ENCODE data around the gene MANBA. TPM values are rescaled to one million over a fixed set of nuclear protein-coding genes. Genes with fewer than 3 reads are reported as not detected.
A peak's percentile ranks its signal among the peaks of the same experiment; 100 is the strongest.

MANBA gene
- total RNA-seq, 1 experiment from 2014 or later: 21.4 TPM

GRCh38 chr4:102809691-102810090 lies 48.9 kb upstream of the MANBA start:
- no peak overlapping the region for H2BK12ac ChIP-seq (ENCODE audit: insufficient read length, low read depth, low read length)
- no CpG with 5 or more reads among the region's 2 CpGs for WGBS (ENCODE audit: extremely low coverage, insufficient read length, low lambda C conversion rate)
- H2AFZ ChIP-seq (ENCODE audit: low read length): no peak overlapping the region
- H3K79me1 ChIP-seq (ENCODE audit: insufficient read depth, low read depth, low read length, poor library complexity, severe bottlenecking): no peaks in the 10 kb centered on the region
- no peak overlapping the region for H2AK5ac ChIP-seq (ENCODE audit: insufficient read length, low read length)
- Mint-ChIP-seq H3K4me3 (no peak overlapping the region), H3K27ac (peak overlapping the region in 2 of 3 experiments; percentile 46 to 70; a peak in 1 of 7 replicates), H3K4me1 (peaks cover 36% of the 10 kb centered on the region in 2 experiments), H3K36me3 (ENCODE audit: insufficient read depth in 1 of 3, low read depth in 3 of 3) (peaks cover 22 to 60% (median 54%) of the 10 kb centered on the region in 3 experiments; a peak in 6 of 7 replicates), H3K27me3 (ENCODE audit: low read depth) (no peaks in the 10 kb centered on the region), H3K9me3 (no peaks in the 10 kb centered on the region)
- no peak overlapping the region for H3T11ph ChIP-seq (ENCODE audit: low read length)
- DNase-seq: no peak
- no peak for TF ChIP-seq CTCF (conservative IDR thresholded peaks at IDR 0.05)
- no peak overlapping the region for H4K91ac ChIP-seq (ENCODE audit: insufficient read length, low read depth, low read length)
- no peak overlapping the region for H4K8ac ChIP-seq (replicated peaks; ENCODE audit: insufficient read length, low read depth, low read length)
- H3K9me3 ChIP-seq (ENCODE audit: control insufficient read depth, low read depth, low read length): no peaks in the 10 kb centered on the region
- H4K5ac ChIP-seq (ENCODE audit: insufficient read length, low read depth, low read length): no peak overlapping the region
- no peak overlapping the region for H2BK5ac ChIP-seq (ENCODE audit: insufficient read length, low read length)
- no peak overlapping the region for H2BK20ac ChIP-seq (ENCODE audit: low read depth, low read length, poor library complexity, severe bottlenecking)
- peaks cover 34% of the 10 kb centered on the region for H3K79me2 ChIP-seq (ENCODE audit: insufficient read depth, low read length)
- H2BK15ac ChIP-seq (ENCODE audit: low read depth, low read length): no peak overlapping the region
- H3K27ac ChIP-seq (ENCODE audit: insufficient read length, low read depth, low read length): no peak overlapping the region
- H3K4ac ChIP-seq (ENCODE audit: low read depth, low read length): no peak overlapping the region
- no peaks in the 10 kb centered on the region for H3K27me3 ChIP-seq (ENCODE audit: insufficient read depth, low read length)
- H2BK120ac ChIP-seq (ENCODE audit: low read depth, low read length, poor library complexity, severe bottlenecking): no peak overlapping the region
- H3K4me1 ChIP-seq (ENCODE audit: insufficient read depth, low read length): no peaks in the 10 kb centered on the region
- H3K4me2 ChIP-seq (ENCODE audit: insufficient read depth, insufficient read length, low read length): no peak overlapping the region
- H3K56ac ChIP-seq (ENCODE audit: insufficient read length, low read depth, low read length): no peak overlapping the region
- H4K20me1 ChIP-seq (ENCODE audit: control insufficient read depth, insufficient read depth, insufficient read length): no peaks in the 10 kb centered on the region
- no peaks in the 10 kb centered on the region for H3K23me2 ChIP-seq (ENCODE audit: insufficient read length, low read depth, low read length, poor library complexity, severe bottlenecking)
- no peak overlapping the region for H3K14ac ChIP-seq (ENCODE audit: insufficient read depth, low read length)
- H3K9ac ChIP-seq (ENCODE audit: extremely low read depth, insufficient read length, low read length): no peak overlapping the region
- no peak overlapping the region for H3K18ac ChIP-seq (ENCODE audit: insufficient read length, low read depth, low read length)
- H3K23ac ChIP-seq (ENCODE audit: insufficient read length, low read depth, low read length): no peak overlapping the region
